ENCODE results near the gene TTC22.

TTC22 gene

GRCh38 chr1:54810153-54810942 is 9.2 kb upstream of the TTC22 start:
- peak; percentile 62 to 75 for DNase-seq (ENCODE audit: low read depth in 1 of 2, low spot score in 1 of 2)
- no peak for TF ChIP-seq JUND (IDR thresholded peaks at IDR 0.05; ENCODE audit: low read depth)
- in situ Hi-C loops (cut with HindIII; ENCODE audit: low pct_unique_long_range_greater_than_20kb, low sequenced_read_pairs): no loop called here

- TF ChIP-seq JUND (IDR thresholded peaks at IDR 0.05; ENCODE audit: low read depth): no peak
- in situ Hi-C loops (cut with HindIII; ENCODE audit: low pct_unique_long_range_greater_than_20kb, low sequenced_read_pairs): no loop called here
- no peak for DNase-seq (ENCODE audit: low read depth in 1 of 2, low spot score in 1 of 2)
Observed at GRCh38 chr1:54809496-54810074, 8.5 kb upstream of the TTC22 start.

DNA sequence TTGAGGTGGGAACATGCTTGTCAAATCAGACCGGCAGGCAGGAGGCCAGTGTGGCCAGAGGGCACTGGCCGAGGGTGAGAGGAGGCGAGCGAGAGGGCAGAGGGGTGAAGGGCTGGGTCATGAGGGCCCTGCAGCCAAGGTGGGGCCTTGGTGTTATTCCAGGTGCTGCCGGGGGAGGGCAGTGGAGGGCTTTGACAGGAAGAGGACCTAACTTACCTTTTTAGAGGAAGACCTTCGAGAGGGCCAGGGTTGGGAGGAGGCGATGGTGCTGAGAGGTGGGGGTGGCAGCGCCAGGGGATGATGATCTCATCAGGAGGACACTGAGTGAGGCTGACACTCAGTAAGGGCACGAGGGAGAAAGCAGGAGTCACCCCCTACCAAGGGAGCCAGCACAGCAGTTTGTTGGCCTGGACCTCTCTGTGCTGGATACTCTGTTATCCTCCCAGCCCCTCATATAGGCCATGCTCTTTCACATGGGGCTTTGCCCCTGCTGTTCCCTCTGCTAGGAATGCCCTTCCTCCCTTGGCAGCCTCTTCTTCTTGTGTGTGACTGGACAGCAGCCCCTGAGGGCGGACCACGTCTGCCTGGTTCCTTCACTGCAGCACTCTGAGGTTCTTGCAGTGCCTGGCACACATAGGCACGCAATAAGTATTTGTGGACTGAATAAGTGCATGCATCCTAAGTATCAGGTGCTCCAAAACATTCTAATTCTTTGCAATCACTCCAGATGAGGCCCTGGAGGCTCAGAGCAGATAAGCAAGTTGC is 7.5 kb upstream of the TTC22 start:
- in situ Hi-C loops (cut with HindIII; ENCODE audit: low pct_unique_long_range_greater_than_20kb, low sequenced_read_pairs): no loop called here

GRCh38 chr1:54807756-54808155 is 6.6 kb upstream of the TTC22 start:
- in situ Hi-C loops (cut with HindIII; ENCODE audit: low pct_unique_long_range_greater_than_20kb, low sequenced_read_pairs): no loop called here
- DNase-seq (ENCODE audit: low read depth in 1 of 2, low spot score in 1 of 2): no peak
- TF ChIP-seq JUND (IDR thresholded peaks at IDR 0.05; ENCODE audit: low read depth): no peak

More for the DNA sequence above, 7.5 kb upstream of the TTC22 start:
- DNase-seq (ENCODE audit: low read depth in 1 of 2, low spot score in 1 of 2): no peak
- TF ChIP-seq JUND (IDR thresholded peaks at IDR 0.05; ENCODE audit: low read depth): no peak

DNA sequence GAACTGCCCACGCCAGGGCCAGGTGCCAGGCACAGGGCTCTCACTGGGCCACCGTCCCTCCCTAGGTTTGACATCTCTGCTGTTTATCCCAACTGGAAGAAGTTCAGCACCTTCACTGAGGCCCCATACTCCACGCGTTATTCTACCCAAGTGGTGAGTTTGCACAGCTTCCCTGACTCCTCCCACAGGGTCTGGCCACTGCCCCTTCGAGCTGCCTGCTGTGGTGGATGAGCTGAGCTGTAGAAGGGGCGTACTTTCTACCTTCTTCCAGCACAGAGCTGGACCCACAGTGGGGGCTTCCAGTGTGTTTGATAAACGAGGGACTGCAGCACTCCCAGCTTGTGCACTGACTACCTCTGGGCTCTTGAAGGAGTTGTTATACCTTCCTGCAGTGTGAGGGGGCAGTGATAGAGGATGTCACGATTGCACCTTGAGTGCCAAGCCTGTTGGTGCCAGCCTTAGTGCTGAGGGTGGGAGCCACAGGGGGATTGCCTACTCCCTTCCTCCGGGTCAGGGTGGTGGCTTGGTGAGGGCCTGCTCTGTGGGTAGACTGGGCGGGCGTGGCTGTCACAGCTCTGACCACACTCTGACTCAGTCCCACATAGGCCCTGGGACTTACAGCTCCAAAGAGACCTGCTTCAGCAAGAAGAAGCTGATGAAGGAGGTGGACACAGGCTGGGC is 5.9 kb upstream of the TTC22 start:
- in situ Hi-C loops (cut with HindIII; ENCODE audit: low pct_unique_long_range_greater_than_20kb, low sequenced_read_pairs): no loop called here
- DNase-seq (ENCODE audit: low read depth in 1 of 2, low spot score in 1 of 2): no peak
- no peak for TF ChIP-seq JUND (IDR thresholded peaks at IDR 0.05; ENCODE audit: low read depth)

DNA sequence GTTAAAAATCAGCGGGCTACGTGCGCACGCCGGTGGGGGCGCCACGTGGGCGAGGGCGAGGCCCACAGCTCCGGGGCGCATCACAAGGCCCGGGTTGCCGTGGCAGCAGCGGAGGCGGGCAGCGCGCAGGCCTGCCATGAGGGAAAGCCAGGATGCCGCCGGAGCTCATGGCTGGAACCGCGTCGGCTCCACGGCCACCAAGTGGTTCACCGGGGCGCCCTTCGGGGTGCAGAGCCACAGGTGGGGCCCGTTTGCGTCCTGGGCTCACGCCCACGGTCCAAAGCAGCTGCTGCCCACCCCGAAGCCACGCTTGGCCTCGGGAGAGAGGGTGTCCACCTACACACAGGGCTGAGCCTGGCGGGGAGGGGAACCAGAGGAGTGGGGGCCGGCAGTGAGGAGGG is 4.9 kb upstream of the TTC22 start:
- no peak for TF ChIP-seq JUND (IDR thresholded peaks at IDR 0.05; ENCODE audit: low read depth)
- no peak for DNase-seq (ENCODE audit: low read depth in 1 of 2, low spot score in 1 of 2)
- in situ Hi-C loops (cut with HindIII; ENCODE audit: low pct_unique_long_range_greater_than_20kb, low sequenced_read_pairs): no loop called here

DNA sequence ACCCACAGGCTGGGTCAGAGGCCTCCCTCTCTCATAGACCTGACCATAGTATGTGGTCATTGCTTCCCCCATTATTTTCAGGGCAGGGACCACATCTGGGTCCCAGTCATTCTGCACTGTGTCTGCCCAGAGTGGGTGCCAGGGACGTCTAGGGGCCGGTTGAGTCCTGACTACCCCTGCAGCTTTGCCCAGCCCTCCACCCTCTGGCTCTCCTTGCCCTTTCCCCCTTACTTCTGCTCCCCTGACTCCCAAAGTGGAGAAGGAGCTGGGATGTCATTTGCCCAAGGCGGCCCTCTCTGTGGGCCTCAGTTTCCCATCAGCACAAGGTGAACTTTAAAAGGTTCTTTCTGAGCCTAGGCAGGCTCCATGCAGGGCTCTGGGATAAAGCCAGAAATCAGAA is 4.3 kb upstream of the TTC22 start:
- in situ Hi-C loops (cut with HindIII; ENCODE audit: low pct_unique_long_range_greater_than_20kb, low sequenced_read_pairs): no loop called here
- TF ChIP-seq JUND (IDR thresholded peaks at IDR 0.05; ENCODE audit: low read depth): no peak
- no peak for DNase-seq (ENCODE audit: low read depth in 1 of 2, low spot score in 1 of 2)

DNA sequence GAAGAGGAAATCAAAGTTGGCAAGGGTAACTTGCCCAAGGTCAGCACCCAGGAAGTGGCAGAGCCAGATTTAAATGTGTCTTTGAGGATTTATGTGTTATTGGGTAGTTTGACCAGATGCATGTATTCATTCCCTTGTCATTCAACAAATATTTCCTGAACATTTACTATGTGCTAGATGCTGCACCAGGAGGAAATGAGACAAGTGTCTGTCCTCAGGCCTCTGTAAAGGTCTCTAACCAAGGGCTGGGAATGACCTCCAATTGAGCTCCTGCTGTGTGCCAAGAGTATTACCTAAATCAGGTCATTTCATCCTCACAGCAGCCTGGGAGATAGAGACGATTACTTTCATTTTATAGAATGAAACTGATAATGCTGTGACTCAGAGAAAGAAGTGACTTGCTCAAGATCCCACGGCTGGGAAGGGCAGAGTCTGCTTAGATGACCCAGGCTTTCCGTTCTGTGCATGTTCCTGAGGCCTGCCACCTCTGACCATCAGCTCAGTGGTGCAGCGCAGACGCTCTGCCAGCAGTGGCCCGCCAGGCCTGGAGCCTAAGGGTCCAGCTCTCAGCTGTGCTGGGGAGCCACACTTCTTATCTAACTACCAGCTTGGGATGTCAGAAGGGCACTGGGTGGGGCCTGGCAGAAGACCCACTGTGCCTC is 3.5 kb upstream of the TTC22 start:
- no peak for DNase-seq (ENCODE audit: low read depth in 1 of 2, low spot score in 1 of 2)
- TF ChIP-seq JUND (IDR thresholded peaks at IDR 0.05; ENCODE audit: low read depth): no peak
- in situ Hi-C loops (cut with HindIII; ENCODE audit: low pct_unique_long_range_greater_than_20kb, low sequenced_read_pairs): no loop called here

GRCh38 chr1:54803761-54804470 is 2.8 kb upstream of the TTC22 start:
- peak in 1 of 2 experiments; percentile 43 for DNase-seq (ENCODE audit: low read depth in 1 of 2, low spot score in 1 of 2)
- in situ Hi-C loops (cut with HindIII; ENCODE audit: low pct_unique_long_range_greater_than_20kb, low sequenced_read_pairs): no loop called here

GRCh38 chr1:54800041-54800898 is 853 bp downstream of the TTC22 start:
- TF ChIP-seq JUND (IDR thresholded peaks at IDR 0.05; ENCODE audit: low read depth): no peak
- no peak for DNase-seq (ENCODE audit: low read depth in 1 of 2, low spot score in 1 of 2)
- in situ Hi-C loops (cut with HindIII; ENCODE audit: low pct_unique_long_range_greater_than_20kb, low sequenced_read_pairs): no loop called here

More at GRCh38 chr1:54803761-54804470, 2.8 kb upstream of the TTC22 start:
- no peak for TF ChIP-seq JUND (IDR thresholded peaks at IDR 0.05; ENCODE audit: low read depth)
